ENCODE measurements around the gene HIRIP3.
"Not testable (repeated sequence)": the region's sequence is repeated elsewhere in the genome, so short reads cannot be mapped to it uniquely, and the experiment has no call there.

DNA sequence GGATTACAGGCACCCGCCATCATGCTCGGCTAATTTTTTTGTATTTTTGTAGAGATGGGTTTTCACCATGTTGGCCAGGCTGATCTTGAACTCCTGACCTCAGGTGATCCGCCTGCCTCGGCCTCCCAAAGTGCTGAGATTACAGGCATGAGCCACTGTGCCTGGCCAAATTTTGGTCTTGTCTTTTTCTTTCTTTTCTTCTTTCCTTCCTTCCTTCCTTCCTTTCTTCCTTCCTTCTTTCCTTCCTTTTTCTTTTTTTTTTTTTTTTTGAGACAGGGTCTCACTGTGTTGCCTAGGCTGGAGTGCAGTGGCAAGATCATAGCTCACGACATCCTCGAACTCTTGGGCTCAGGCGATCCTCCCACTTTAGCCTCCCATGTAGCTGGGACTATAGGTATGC is 20.0 kb upstream of the HIRIP3 start:
- TF ChIP-seq, protein P1, sequence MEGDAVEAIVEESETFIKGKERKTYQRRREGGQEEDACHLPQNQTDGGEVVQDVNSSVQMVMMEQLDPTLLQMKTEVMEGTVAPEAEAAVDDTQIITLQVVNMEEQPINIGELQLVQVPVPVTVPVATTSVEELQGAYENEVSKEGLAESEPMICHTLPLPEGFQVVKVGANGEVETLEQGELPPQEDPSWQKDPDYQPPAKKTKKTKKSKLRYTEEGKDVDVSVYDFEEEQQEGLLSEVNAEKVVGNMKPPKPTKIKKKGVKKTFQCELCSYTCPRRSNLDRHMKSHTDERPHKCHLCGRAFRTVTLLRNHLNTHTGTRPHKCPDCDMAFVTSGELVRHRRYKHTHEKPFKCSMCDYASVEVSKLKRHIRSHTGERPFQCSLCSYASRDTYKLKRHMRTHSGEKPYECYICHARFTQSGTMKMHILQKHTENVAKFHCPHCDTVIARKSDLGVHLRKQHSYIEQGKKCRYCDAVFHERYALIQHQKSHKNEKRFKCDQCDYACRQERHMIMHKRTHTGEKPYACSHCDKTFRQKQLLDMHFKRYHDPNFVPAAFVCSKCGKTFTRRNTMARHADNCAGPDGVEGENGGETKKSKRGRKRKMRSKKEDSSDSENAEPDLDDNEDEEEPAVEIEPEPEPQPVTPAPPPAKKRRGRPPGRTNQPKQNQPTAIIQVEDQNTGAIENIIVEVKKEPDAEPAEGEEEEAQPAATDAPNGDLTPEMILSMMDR (IDR thresholded peaks at IDR 0.05) = not testable (repeated sequence)
- TF ChIP-seq FOXK1 (CRISPR knock-in tag; IDR thresholded peaks at IDR 0.05) = not testable (repeated sequence)
- TF ChIP-seq, protein P2, sequence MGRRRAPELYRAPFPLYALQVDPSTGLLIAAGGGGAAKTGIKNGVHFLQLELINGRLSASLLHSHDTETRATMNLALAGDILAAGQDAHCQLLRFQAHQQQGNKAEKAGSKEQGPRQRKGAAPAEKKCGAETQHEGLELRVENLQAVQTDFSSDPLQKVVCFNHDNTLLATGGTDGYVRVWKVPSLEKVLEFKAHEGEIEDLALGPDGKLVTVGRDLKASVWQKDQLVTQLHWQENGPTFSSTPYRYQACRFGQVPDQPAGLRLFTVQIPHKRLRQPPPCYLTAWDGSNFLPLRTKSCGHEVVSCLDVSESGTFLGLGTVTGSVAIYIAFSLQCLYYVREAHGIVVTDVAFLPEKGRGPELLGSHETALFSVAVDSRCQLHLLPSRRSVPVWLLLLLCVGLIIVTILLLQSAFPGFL (CRISPR knock-in tag; IDR thresholded peaks at IDR 0.05; ENCODE audit: borderline replicate concordance) = not testable (repeated sequence)
- TF ChIP-seq, protein P3, sequence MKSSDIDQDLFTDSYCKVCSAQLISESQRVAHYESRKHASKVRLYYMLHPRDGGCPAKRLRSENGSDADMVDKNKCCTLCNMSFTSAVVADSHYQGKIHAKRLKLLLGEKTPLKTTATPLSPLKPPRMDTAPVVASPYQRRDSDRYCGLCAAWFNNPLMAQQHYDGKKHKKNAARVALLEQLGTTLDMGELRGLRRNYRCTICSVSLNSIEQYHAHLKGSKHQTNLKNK (CRISPR knock-in tag; IDR thresholded peaks at IDR 0.05) = not testable (repeated sequence)
- TF ChIP-seq, protein P4, sequence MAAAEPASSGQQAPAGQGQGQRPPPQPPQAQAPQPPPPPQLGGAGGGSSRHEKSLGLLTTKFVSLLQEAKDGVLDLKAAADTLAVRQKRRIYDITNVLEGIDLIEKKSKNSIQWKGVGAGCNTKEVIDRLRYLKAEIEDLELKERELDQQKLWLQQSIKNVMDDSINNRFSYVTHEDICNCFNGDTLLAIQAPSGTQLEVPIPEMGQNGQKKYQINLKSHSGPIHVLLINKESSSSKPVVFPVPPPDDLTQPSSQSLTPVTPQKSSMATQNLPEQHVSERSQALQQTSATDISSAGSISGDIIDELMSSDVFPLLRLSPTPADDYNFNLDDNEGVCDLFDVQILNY (CRISPR knock-in tag; IDR thresholded peaks at IDR 0.05) = not testable (repeated sequence)

All from WTC11 (cell line).